Loucy (cell line): Measurements from ENCODE around the gene PLPP2.

Source experiments
- H2AFZ ChIP-seq: fragments of 200-600 bp; sonication (generic); 2 replicates; pipeline ENCODE4 v1.6.0; 2016; ENCODE audit warnings: antibody characterized with exemption, mild to moderate bottlenecking, low read length, moderate library complexity
- H3F3A ChIP-seq: fragments of 200-600 bp; 2 replicates; pipeline ENCODE4 v1.6.0; 2016; ENCODE audit warnings: antibody characterized with exemption, low read depth, mild to moderate bottlenecking
- H3K27me3 ChIP-seq: fragments of 200-600 bp; sonication (generic); 2 replicates; pipeline ENCODE4 v1.6.1; 2014; ENCODE audit warnings: low read length, mild to moderate bottlenecking; ENCODE audit not compliant: insufficient read depth, poor library complexity, severe bottlenecking
- H3K36me3 ChIP-seq: fragments of 200-600 bp; sonication (generic); 2 replicates; pipeline ENCODE4 v1.6.1; 2016; ENCODE audit warnings: low read length; ENCODE audit not compliant: insufficient read depth
- H3K4me1 ChIP-seq: fragments of 200-600 bp; sonication (generic); 2 replicates; pipeline ENCODE4 v1.5.1; 2014; ENCODE audit warnings: low read length, mild to moderate bottlenecking; ENCODE audit not compliant: insufficient read depth, poor library complexity, severe bottlenecking
- H3K4me2 ChIP-seq: fragments of 200-600 bp; sonication (generic); 2 replicates; pipeline ENCODE4 v1.6.0; 2014; ENCODE audit warnings: antibody characterized with exemption, low read length, low read depth, mild to moderate bottlenecking; ENCODE audit not compliant: poor library complexity, severe bottlenecking
- H3K4me3 ChIP-seq: fragments of 200-600 bp; sonication (generic); 2 replicates; pipeline ENCODE4 v1.5.1; 2014; ENCODE audit warnings: low read length, mild to moderate bottlenecking, mixed read lengths; ENCODE audit not compliant: poor library complexity, severe bottlenecking
- H3K79me2 ChIP-seq: fragments of 200-600 bp; sonication (generic); 2 replicates; pipeline ENCODE4 v1.6.1; 2014; ENCODE audit warnings: low read length; ENCODE audit not compliant: insufficient read depth
- H3K9ac ChIP-seq: fragments of 200-600 bp; sonication (generic); 2 replicates; pipeline ENCODE4 v1.6.0; 2014; ENCODE audit warnings: mild to moderate bottlenecking, low read depth, low read length, moderate library complexity; ENCODE audit not compliant: poor library complexity, severe bottlenecking
- H3K9me2 ChIP-seq: fragments of 200-600 bp; sonication (generic); replicated peaks from 2 replicates; pipeline ENCODE4 v1.6.1; 2016; ENCODE audit warnings: low read depth, low read length, mixed read lengths
- H3K9me3 ChIP-seq: fragments of 200-600 bp; sonication (generic); 2 replicates; pipeline ENCODE4 v1.6.1; 2014; ENCODE audit warnings: mild to moderate bottlenecking, antibody characterized with exemption, low read length, low read depth; ENCODE audit not compliant: insufficient read depth
- H4K20me1 ChIP-seq: fragments of 200-600 bp; sonication (generic); 2 replicates; pipeline ENCODE4 v1.6.0; 2014; ENCODE audit warnings: antibody characterized with exemption, low read length, mild to moderate bottlenecking; ENCODE audit not compliant: insufficient read depth, poor library complexity, severe bottlenecking
- CTCF ChIP-seq: fragments of 200-600 bp; sonication (generic); conservative IDR thresholded peaks from 2 replicates; pipeline ENCODE4 v1.5.1; 2014; ENCODE audit warnings: mild to moderate bottlenecking, antibody characterized with exemption, low read length
- EZH2phosphoT487 ChIP-seq: fragments of 200-600 bp; IDR thresholded peaks from 2 replicates; pipeline ENCODE4 v1.6.1; 2018; ENCODE audit warnings: antibody characterized with exemption, mild to moderate bottlenecking, moderate library complexity, borderline replicate concordance

Gene PLPP2

GRCh38 chr19:329876-330275, 38.7 kb upstream of the PLPP2 start:
- TF ChIP-seq CTCF (no peak), EZH2phosphoT487 (no peak)
- Histone ChIP-seq H3F3A (no peaks in the 10 kb centered on the region), H3K4me3 (no peak overlapping the region), H2AFZ (no peak overlapping the region), H4K20me1 (no peaks in the 10 kb centered on the region), H3K79me2 (peaks cover 5% of the 10 kb centered on the region; the same call in 1 of the 2 replicates), H3K9me2 (no peaks in the 10 kb centered on the region), H3K27me3 (no peaks in the 10 kb centered on the region), H3K4me1 (no peaks in the 10 kb centered on the region), H3K9me3 (peaks cover 20% of the 10 kb centered on the region; the same call in 1 of the 2 replicates), H3K4me2 (no peak overlapping the region), H3K36me3 (peaks cover 71% of the 10 kb centered on the region), H3K9ac (no peak overlapping the region)

- Histone ChIP-seq H3K36me3 (peaks cover 74% of the 10 kb centered on the region), H3K4me1 (no peaks in the 10 kb centered on the region), H4K20me1 (no peaks in the 10 kb centered on the region), H3K9me3 (peaks cover 20% of the 10 kb centered on the region; the same call in 1 of the 2 replicates), H3K79me2 (no peaks in the 10 kb centered on the region), H2AFZ (no peak overlapping the region), H3K9ac (no peak overlapping the region), H3F3A (no peaks in the 10 kb centered on the region), H3K9me2 (no peaks in the 10 kb centered on the region), H3K27me3 (no peaks in the 10 kb centered on the region), H3K4me2 (no peak overlapping the region), H3K4me3 (no peak overlapping the region)
- TF ChIP-seq EZH2phosphoT487 (no peak), CTCF (no peak)
Observed at GRCh38 chr19:328025-328505, 36.9 kb upstream of the PLPP2 start.

- Histone ChIP-seq H3K9me2 (no peaks in the 10 kb centered on the region), H3K4me1 (no peaks in the 10 kb centered on the region), H3K79me2 (no peaks in the 10 kb centered on the region), H3K4me3 (no peak overlapping the region), H3K27me3 (no peaks in the 10 kb centered on the region), H3F3A (no peaks in the 10 kb centered on the region), H2AFZ (no peak overlapping the region), H3K9ac (no peak overlapping the region), H3K9me3 (peaks cover 20% of the 10 kb centered on the region; the same call in 1 of the 2 replicates), H4K20me1 (no peaks in the 10 kb centered on the region), H3K4me2 (no peak overlapping the region), H3K36me3 (peaks cover 74% of the 10 kb centered on the region)
- no peak for TF ChIP-seq EZH2phosphoT487
Observed at GRCh38 chr19:327291-328024, 36.3 kb upstream of the PLPP2 start.
